ENCODE results near the gene ITPR1. TPM values are rescaled to one million over a fixed set of nuclear protein-coding genes. Genes with fewer than 3 reads are reported as not detected.

The ITPR1 gene
- total and polyA plus RNA-seq, 2 donors: 57.3 to 240 TPM

- H3K4me1 ChIP-seq (ENCODE audit: insufficient read depth): no peaks in the 10 kb centered on the region
- 52% methylated on average over 3 of the region's 3 CpGs for WGBS
- H3K36me3 ChIP-seq (ENCODE audit: insufficient read depth): no peaks in the 10 kb centered on the region
- no peak overlapping the region for H3K4me3 ChIP-seq (ENCODE audit: low read depth, low read length)
- DNase-seq (ENCODE audit: extremely low spot score): no peak
- no peak overlapping the region for H3K27ac ChIP-seq (ENCODE audit: low read depth)
Measured at GRCh38 chr3:4496087-4496452, 2.9 kb downstream of the ITPR1 start.

GRCh38 chr3:4497005-4497692 lies 4.0 kb downstream of the ITPR1 start:
- Histone ChIP-seq H3K27ac (ENCODE audit: low read depth) (no peak overlapping the region), H3K4me3 (ENCODE audit: low read depth, low read length) (no peak overlapping the region), H3K4me1 (ENCODE audit: insufficient read depth) (no peaks in the 10 kb centered on the region), H3K36me3 (ENCODE audit: insufficient read depth) (no peaks in the 10 kb centered on the region)
- 58% methylated on average over 5 of the region's 5 CpGs for whole genome bisulfite sequencing
- no peak for DNase-seq (ENCODE audit: extremely low spot score)

GRCh38 chr3:4497843-4498324 lies 4.7 kb downstream of the ITPR1 start:
- H3K36me3 ChIP-seq (ENCODE audit: insufficient read depth): no peaks in the 10 kb centered on the region
- no peak for DNase-seq (ENCODE audit: extremely low spot score)
- no peaks in the 10 kb centered on the region for H3K4me1 ChIP-seq (ENCODE audit: insufficient read depth)
- no peak overlapping the region for H3K4me3 ChIP-seq (ENCODE audit: low read depth, low read length)
- WGBS: 51% methylated on average over 1 of the region's 1 CpG
- no peak overlapping the region for H3K27ac ChIP-seq (ENCODE audit: low read depth)

- Histone ChIP-seq H3K27ac (ENCODE audit: low read depth) (no peak overlapping the region), H3K4me1 (ENCODE audit: insufficient read depth) (no peaks in the 10 kb centered on the region), H3K36me3 (ENCODE audit: insufficient read depth) (no peaks in the 10 kb centered on the region), H3K4me3 (ENCODE audit: low read depth, low read length) (no peak overlapping the region)
- no peak for DNase-seq (ENCODE audit: extremely low spot score)
- WGBS: 81% methylated on average over 5 of the region's 5 CpGs
Measured at GRCh38 chr3:4498446-4498845, 5.3 kb downstream of the ITPR1 start.

GRCh38 chr3:4501437-4501836 lies 8.3 kb downstream of the ITPR1 start:
- Histone ChIP-seq H3K4me3 (ENCODE audit: low read depth, low read length) (no peak overlapping the region), H3K36me3 (ENCODE audit: insufficient read depth) (no peaks in the 10 kb centered on the region), H3K27ac (ENCODE audit: low read depth) (no peak overlapping the region), H3K4me1 (ENCODE audit: insufficient read depth) (peaks cover 2% of the 10 kb centered on the region)
- WGBS: 88% methylated on average over 3 of the region's 3 CpGs
- DNase-seq (ENCODE audit: extremely low spot score): no peak

- Histone ChIP-seq H3K4me3 (ENCODE audit: low read depth, low read length) (no peak overlapping the region), H3K36me3 (ENCODE audit: insufficient read depth) (no peaks in the 10 kb centered on the region), H3K27ac (ENCODE audit: low read depth) (no peak overlapping the region), H3K4me1 (ENCODE audit: insufficient read depth) (peaks cover 2% of the 10 kb centered on the region)
- no peak for DNase-seq (ENCODE audit: extremely low spot score)
- 71% methylated on average over 9 of the region's 9 CpGs for WGBS
Measured at GRCh38 chr3:4501927-4502326, 8.8 kb downstream of the ITPR1 start.

- H3K27ac ChIP-seq (ENCODE audit: low read depth): no peak overlapping the region
- 82% methylated on average over 5 of the region's 5 CpGs for WGBS
Measured at GRCh38 chr3:4503050-4503449, 9.9 kb downstream of the ITPR1 start.

GRCh38 chr3:4504340-4505261 lies 11.5 kb downstream of the ITPR1 start:
- Histone ChIP-seq H3K4me1 (ENCODE audit: insufficient read depth) (peaks cover 2% of the 10 kb centered on the region), H3K4me3 (ENCODE audit: low read depth, low read length) (no peak overlapping the region), H3K36me3 (ENCODE audit: insufficient read depth) (no peaks in the 10 kb centered on the region), H3K27ac (ENCODE audit: low read depth) (peak overlapping the region; percentile 11)
- no peak for DNase-seq (ENCODE audit: extremely low spot score)
- 18% methylated on average over 14 of the region's 14 CpGs for WGBS

More at GRCh38 chr3:4503050-4503449, 9.9 kb downstream of the ITPR1 start:
- no peak for DNase-seq (ENCODE audit: extremely low spot score)
- Histone ChIP-seq H3K36me3 (ENCODE audit: insufficient read depth) (no peaks in the 10 kb centered on the region), H3K4me3 (ENCODE audit: low read depth, low read length) (no peak overlapping the region), H3K4me1 (ENCODE audit: insufficient read depth) (peaks cover 2% of the 10 kb centered on the region)

GRCh38 chr3:4505688-4506558 lies 12.8 kb downstream of the ITPR1 start:
- H3K27ac ChIP-seq (ENCODE audit: low read depth): no peak overlapping the region
- DNase-seq (ENCODE audit: extremely low spot score): no peak
- no peaks in the 10 kb centered on the region for H3K36me3 ChIP-seq (ENCODE audit: insufficient read depth)
- H3K4me3 ChIP-seq (ENCODE audit: low read depth, low read length): no peak overlapping the region
- peaks cover 2% of the 10 kb centered on the region for H3K4me1 ChIP-seq (ENCODE audit: insufficient read depth)
- WGBS: 61% methylated on average over 6 of the region's 6 CpGs

GRCh38 chr3:4506559-4507023 lies 13.4 kb downstream of the ITPR1 start:
- DNase-seq (ENCODE audit: extremely low spot score): no peak
- WGBS: 63% methylated on average over 2 of the region's 2 CpGs
- no peak overlapping the region for H3K27ac ChIP-seq (ENCODE audit: low read depth)
- no peaks in the 10 kb centered on the region for H3K36me3 ChIP-seq (ENCODE audit: insufficient read depth)
- H3K4me3 ChIP-seq (ENCODE audit: low read depth, low read length): no peak overlapping the region
- H3K4me1 ChIP-seq (ENCODE audit: insufficient read depth): peaks cover 2% of the 10 kb centered on the region

- 61% methylated on average over 5 of the region's 5 CpGs for WGBS
- no peak for DNase-seq (ENCODE audit: extremely low spot score)
- Histone ChIP-seq H3K4me1 (ENCODE audit: insufficient read depth) (peaks cover 2% of the 10 kb centered on the region), H3K27ac (ENCODE audit: low read depth) (no peak overlapping the region), H3K36me3 (ENCODE audit: insufficient read depth) (no peaks in the 10 kb centered on the region), H3K4me3 (ENCODE audit: low read depth, low read length) (no peak overlapping the region)
Measured at GRCh38 chr3:4507024-4507596, 14.0 kb downstream of the ITPR1 start.

GRCh38 chr3:4508048-4508981 lies 15.2 kb downstream of the ITPR1 start:
- Histone ChIP-seq H3K36me3 (ENCODE audit: insufficient read depth) (no peaks in the 10 kb centered on the region), H3K4me3 (ENCODE audit: low read depth, low read length) (no peak overlapping the region), H3K27ac (ENCODE audit: low read depth) (no peak overlapping the region), H3K4me1 (ENCODE audit: insufficient read depth) (peaks cover 2% of the 10 kb centered on the region)
- WGBS: 83% methylated on average over 8 of the region's 8 CpGs
- DNase-seq (ENCODE audit: extremely low spot score): no peak
